Fibroblast of lung (primary cell): ENCODE data around the gene PYGO2. TPM values are rescaled to one million over a fixed set of nuclear protein-coding genes. Genes with fewer than 3 reads are reported as not detected.
A peak's percentile ranks its signal among the peaks of the same experiment; 100 is the strongest.

Experiments used
- DNase-seq, 2 donors: peaks; one replicate each; pipeline versions ENCODE4 v3.0.0 to v3.0.0-alpha.2; 2010; ENCODE audit warnings: low read depth in 2 of 2
- H2AFZ ChIP-seq: 2 replicates; pipeline ENCODE4 v1.5.1; 2012; ENCODE audit warnings: low read length, control low read depth, inconsistent platforms
- H3K27ac ChIP-seq: 2 replicates; pipeline ENCODE4 v1.5.1; 2011; ENCODE audit warnings: low read length, control low read depth; ENCODE audit not compliant: insufficient read depth
- H3K27me3 ChIP-seq: 2 replicates; pipeline ENCODE4 v1.5.1; 2011; ENCODE audit warnings: mild to moderate bottlenecking, low read length; ENCODE audit not compliant: control insufficient read depth, insufficient read depth
- H3K36me3 ChIP-seq: 2 replicates; pipeline ENCODE4 v1.5.1; 2011; ENCODE audit warnings: low read length; ENCODE audit not compliant: control insufficient read depth, insufficient read depth
- H3K4me1 ChIP-seq: 2 replicates; pipeline ENCODE4 v1.5.1; 2011; ENCODE audit warnings: low read length; ENCODE audit not compliant: control insufficient read depth, insufficient read depth; ENCODE audit errors: extremely low read depth
- H3K4me2 ChIP-seq: 2 replicates; pipeline ENCODE4 v1.5.1; 2011; ENCODE audit warnings: low read length, control low read depth; ENCODE audit not compliant: insufficient read depth; ENCODE audit errors: extremely low read depth
- H3K4me3 ChIP-seq, 4 experiments: fragments of 200-600 bp in 1 of 4; sonication (generic) in 1 of 4; replicated peaks in 1 of 4; 2 replicates each; pipeline ENCODE4 v1.5.1; 2011 to 2016; ENCODE audit warnings: low read length in 4 of 4, low read depth in 3 of 4, mild to moderate bottlenecking in 3 of 4, control low read depth in 2 of 4, inconsistent platforms in 1 of 4, mixed read lengths in 1 of 4; ENCODE audit not compliant: insufficient read depth in 1 of 4; ENCODE audit errors: control extremely low read depth in 1 of 4
- H3K79me2 ChIP-seq: 2 replicates; pipeline ENCODE4 v1.5.1; 2012; ENCODE audit warnings: mild to moderate bottlenecking, low read length, inconsistent platforms; ENCODE audit not compliant: control insufficient read depth, insufficient read depth
- H3K9ac ChIP-seq: 2 replicates; pipeline ENCODE4 v1.5.1; 2011; ENCODE audit warnings: mild to moderate bottlenecking, low read length, control low read depth; ENCODE audit not compliant: insufficient read depth
- H3K9me3 ChIP-seq: 2 replicates; pipeline ENCODE4 v1.5.1; 2012; ENCODE audit warnings: low read depth, low read length; ENCODE audit not compliant: control insufficient read depth, insufficient read depth
- H4K20me1 ChIP-seq: 2 replicates; pipeline ENCODE4 v1.5.1; 2011; ENCODE audit warnings: low read length; ENCODE audit not compliant: control insufficient read depth, insufficient read depth; ENCODE audit errors: extremely low read depth
- CTCF ChIP-seq, 2 donors: IDR thresholded peaks in 1 of 2; conservative IDR thresholded peaks in 1 of 2; 1 replicate in 1 of 2; 2 replicates in 1 of 2; pipeline ENCODE4 v1.5.1; 2011 to 2012; ENCODE audit warnings: low read length in 2 of 2, control low read depth in 1 of 2, inconsistent platforms in 1 of 2, low read depth in 1 of 2, mild to moderate bottlenecking in 1 of 2
- EZH2 ChIP-seq: IDR thresholded peaks from 2 replicates; pipeline ENCODE4 v1.5.1; 2012; ENCODE audit warnings: low read length, control low read depth, mild to moderate bottlenecking; ENCODE audit errors: missing control alignments
- polyA plus RNA-seq, 2 donors: library from polyadenylated mRNA; depleted of rRNA in 1 of 2; stranded (reverse) in 1 of 2; unstranded in 1 of 2; fragments of >200 nt; gene quantifications; 2 replicates each; pipeline ENCODE4 v1.2.1, GENCODE V29; 2011 to 2012; ENCODE audit warnings: missing spikeins in 1 of 2
- total RNA-seq: library from RNA; depleted of rRNA; stranded (reverse); fragments of >200 nt; gene quantifications from 2 replicates; pipeline ENCODE4 v1.2.1, GENCODE V29; 2014

The PYGO2 gene
- total and polyA plus RNA-seq, 2 donors (not counting 1 experiment from before 2014, with no cell fraction given) = 15.3 to 28.1 TPM

- H3K9ac ChIP-seq = peak overlapping the region; percentile 71
- peak overlapping the region; percentile 49 for H2AFZ ChIP-seq
These were observed 39.3 kb upstream of the PYGO2 start for GRCh38 chr1:155000726-155001424.

GRCh38 chr1:155000411-155000725, 38.8 kb upstream of the PYGO2 start:
- Histone ChIP-seq H3K4me3 (peak overlapping the region; percentile 18 to 86 (median 70)), H3K36me3 (no peaks in the 10 kb centered on the region), H4K20me1 (no peaks in the 10 kb centered on the region), H3K79me2 (peaks cover 13% of the 10 kb centered on the region), H2AFZ (no peak overlapping the region), H3K27ac (peak overlapping the region; percentile 80), H3K9me3 (no peaks in the 10 kb centered on the region), H3K4me1 (peaks cover 24% of the 10 kb centered on the region), H3K27me3 (no peaks in the 10 kb centered on the region), H3K9ac (peak overlapping the region; percentile 23), H3K4me2 (peak overlapping the region; percentile 91)
- TF ChIP-seq CTCF (conservative IDR thresholded peaks at IDR 0.05 in 1 of 2, IDR thresholded peaks at IDR 0.05 in 1 of 2; ENCODE audit: low read depth in 1 of 2, low read length in 2 of 2) (no peak), EZH2 (no peak)
- peak in 1 of 2 donors; percentile 10 for DNase-seq

More at GRCh38 chr1:155000726-155001424, 39.3 kb upstream of the PYGO2 start:
- peak overlapping the region; percentile 80 for H3K27ac ChIP-seq
- H3K9me3 ChIP-seq = no peaks in the 10 kb centered on the region
- peak; percentile 88 to 92 for DNase-seq
- H4K20me1 ChIP-seq = no peaks in the 10 kb centered on the region
- H3K36me3 ChIP-seq = no peaks in the 10 kb centered on the region
- H3K4me2 ChIP-seq = peak overlapping the region; percentile 91
- H3K79me2 ChIP-seq = peaks cover 13% of the 10 kb centered on the region
- H3K27me3 ChIP-seq = no peaks in the 10 kb centered on the region
- TF ChIP-seq EZH2 = no peak
- no peak for TF ChIP-seq CTCF (conservative IDR thresholded peaks at IDR 0.05 in 1 of 2, IDR thresholded peaks at IDR 0.05 in 1 of 2; ENCODE audit: low read depth in 1 of 2, low read length in 2 of 2)
- peak overlapping the region; percentile 57 to 86 (median 72) for H3K4me3 ChIP-seq
- peaks cover 26% of the 10 kb centered on the region for H3K4me1 ChIP-seq

GRCh38 chr1:154999571-155000410, 38.2 kb upstream of the PYGO2 start:
- Histone ChIP-seq H3K4me3 (peak overlapping the region; percentile 18 to 86 (median 64)), H3K36me3 (no peaks in the 10 kb centered on the region), H3K27me3 (no peaks in the 10 kb centered on the region), H4K20me1 (no peaks in the 10 kb centered on the region), H3K4me1 (peaks cover 22% of the 10 kb centered on the region), H3K9ac (peak overlapping the region; percentile 23), H2AFZ (peak overlapping the region; percentile 13), H3K4me2 (peak overlapping the region; percentile 80), H3K9me3 (no peaks in the 10 kb centered on the region), H3K27ac (peak overlapping the region; percentile 47), H3K79me2 (peaks cover 13% of the 10 kb centered on the region)
- peak in 1 of 2 donors; percentile 11 for DNase-seq
- no peak for TF ChIP-seq CTCF (conservative IDR thresholded peaks at IDR 0.05 in 1 of 2, IDR thresholded peaks at IDR 0.05 in 1 of 2; ENCODE audit: low read depth in 1 of 2, low read length in 2 of 2)
- no peak for TF ChIP-seq EZH2
